Colonic mucosa (tissue), 4 donors: ENCODE data around the gene NRDC. TPM values are rescaled to one million over a fixed set of nuclear protein-coding genes. Genes with fewer than 3 reads are reported as not detected.

Source experiments
- DNase-seq: peaks from one replicate; pipeline ENCODE4 v3.0.0-alpha.2; 2020
- H3K27ac ChIP-seq: fragments of 200-600 bp; one replicate; pipeline ENCODE4 v1.8.0; 2021
- H3K27me3 ChIP-seq: fragments of 200-600 bp; one replicate; pipeline ENCODE4 v1.8.0; 2021
- H3K36me3 ChIP-seq: fragments of 200-600 bp; one replicate; pipeline ENCODE4 v1.8.0; 2021
- H3K4me1 ChIP-seq: fragments of 200-600 bp; one replicate; pipeline ENCODE4 v1.8.0; 2021; ENCODE audit warnings: mild to moderate bottlenecking
- H3K4me3 ChIP-seq: fragments of 200-600 bp; one replicate; pipeline ENCODE4 v1.8.0; 2021
- H3K9ac ChIP-seq, 2 donors: one replicate each; pipeline ENCODE4 v1.7.0; 2013; ENCODE audit warnings: control low read depth in 2 of 2, low read depth in 2 of 2, low read length in 2 of 2
- H3K9me3 ChIP-seq: fragments of 200-600 bp; one replicate; pipeline ENCODE4 v1.8.0; 2021
- CTCF ChIP-seq: fragments of 200-600 bp; IDR thresholded peaks from one replicate; pipeline ENCODE4 v1.8.0; 2022; ENCODE audit warnings: antibody characterized with exemption, mild to moderate bottlenecking
- intact Hi-C: fragments of 100-400 bp; cut with DNase I; formaldehyde crosslinking; loops from one replicate; pipeline ENCODE4 v1.14.1; 2022
- total RNA-seq, 2 donors: library from RNA; stranded (reverse); fragmentation: NEBNext Ultra II Directional in 1 of 2; extraction: Animal tissue kit (Norgen Biotek cat#: 25700) in 1 of 2; gene quantifications; one replicate each; pipeline ENCODE4 v1.2.1, GENCODE V29; 2021
- donor health status: healthy.
- donor health status: DM: no; HTN: no; CAD: no.
- donor health status: DM: no; HTN: no; CAD: no.

Gene NRDC
- total RNA-seq, 2 donors from 2014 or later: 89.0 to 108 TPM

- no peak for DNase-seq
- H3K27ac ChIP-seq: no peak overlapping the region
- peaks cover 3% of the 10 kb centered on the region for H3K4me1 ChIP-seq
- intact Hi-C loops: no loop called here
- H3K9me3 ChIP-seq: no peaks in the 10 kb centered on the region
- H3K4me3 ChIP-seq: no peak overlapping the region
- H3K36me3 ChIP-seq: no peaks in the 10 kb centered on the region
- no peaks in the 10 kb centered on the region for H3K27me3 ChIP-seq
- no peak overlapping the region for H3K9ac ChIP-seq
- no peak for TF ChIP-seq CTCF
Measured at GRCh38 chr1:51870603-51871350, 7.8 kb downstream of the NRDC start.

GRCh38 chr1:51867479-51868232 is 10.9 kb downstream of the NRDC start:
- no peak overlapping the region for H3K4me3 ChIP-seq
- DNase-seq: no peak
- H3K9me3 ChIP-seq: no peaks in the 10 kb centered on the region
- H3K9ac ChIP-seq: no peak overlapping the region
- H3K27me3 ChIP-seq: no peaks in the 10 kb centered on the region
- H3K36me3 ChIP-seq: no peaks in the 10 kb centered on the region
- H3K4me1 ChIP-seq: no peaks in the 10 kb centered on the region
- intact Hi-C loops: no loop called here
- TF ChIP-seq CTCF: no peak
- H3K27ac ChIP-seq: no peak overlapping the region

GRCh38 chr1:51863384-51863783 is 15.1 kb downstream of the NRDC start:
- Histone ChIP-seq H3K9me3 (no peaks in the 10 kb centered on the region), H3K27ac (no peak overlapping the region), H3K36me3 (no peaks in the 10 kb centered on the region), H3K9ac (no peak overlapping the region), H3K4me1 (no peaks in the 10 kb centered on the region), H3K4me3 (no peak overlapping the region), H3K27me3 (no peaks in the 10 kb centered on the region)
- no peak for DNase-seq
- intact Hi-C loops: no loop called here
- TF ChIP-seq CTCF: no peak

DNA sequence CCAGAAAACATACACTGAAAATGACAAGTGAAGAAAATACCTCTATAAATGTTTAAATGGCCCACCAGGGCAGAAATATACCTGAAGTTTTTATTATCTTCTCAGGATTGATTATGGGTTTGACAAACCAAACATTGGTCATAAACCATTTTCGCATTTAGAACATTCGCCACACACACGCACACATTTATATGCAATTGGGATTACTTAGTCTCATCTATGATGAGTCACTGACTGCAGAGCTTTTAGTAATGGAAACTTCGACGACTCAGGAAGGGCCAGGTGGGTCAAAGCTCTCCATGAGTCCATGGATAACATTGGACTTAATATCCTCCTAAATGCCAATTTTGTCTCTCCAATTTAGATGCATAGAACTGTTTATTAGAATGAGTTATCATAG is 16.9 kb downstream of the NRDC start:
- H3K4me1 ChIP-seq: no peaks in the 10 kb centered on the region
- no peaks in the 10 kb centered on the region for H3K27me3 ChIP-seq
- no peak overlapping the region for H3K27ac ChIP-seq
- no peaks in the 10 kb centered on the region for H3K36me3 ChIP-seq
- DNase-seq: no peak
- H3K9me3 ChIP-seq: no peaks in the 10 kb centered on the region
- TF ChIP-seq CTCF: no peak
- intact Hi-C loops: no loop called here
- no peak overlapping the region for H3K9ac ChIP-seq
- H3K4me3 ChIP-seq: no peak overlapping the region

DNA sequence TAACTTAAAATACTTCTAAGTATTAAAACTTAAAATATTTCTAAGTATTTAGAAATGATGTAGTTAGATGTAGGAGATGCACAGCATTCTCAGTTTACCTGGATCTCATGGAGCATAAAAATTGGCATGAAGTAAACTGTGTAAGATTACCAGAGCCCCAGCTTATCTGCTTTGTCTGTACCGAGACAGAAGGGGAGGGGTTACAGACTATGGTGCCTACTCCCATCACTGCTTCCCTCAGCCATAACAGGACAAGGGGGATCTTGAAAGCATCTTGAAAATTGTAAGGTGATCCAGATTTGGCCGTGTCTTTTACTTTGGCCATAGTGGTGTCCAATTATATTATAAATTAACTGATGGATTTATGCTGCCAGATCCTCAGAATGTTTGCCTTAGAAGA is 18.8 kb downstream of the NRDC start:
- Histone ChIP-seq H3K4me1 (no peaks in the 10 kb centered on the region), H3K4me3 (no peak overlapping the region), H3K27me3 (no peaks in the 10 kb centered on the region), H3K36me3 (no peaks in the 10 kb centered on the region), H3K9me3 (no peaks in the 10 kb centered on the region), H3K9ac (no peak overlapping the region), H3K27ac (no peak overlapping the region)
- TF ChIP-seq CTCF: no peak
- intact Hi-C loops: no loop called here
- DNase-seq: no peak
